Measurements from ENCODE around the gene GRIK1. TPM values are rescaled to one million over a fixed set of nuclear protein-coding genes. Genes with fewer than 3 reads are reported as not detected.

Gene GRIK1
- total RNA-seq, 4 donors from 2014 or later = 0.13 to 0.97 (median 0.38) TPM

GRCh38 chr21:29860346-29860745 lies 79.5 kb downstream of the GRIK1 start:
- no peak for TF ChIP-seq EP300 (IDR thresholded peaks at IDR 0.05)
- TF ChIP-seq CTCF (IDR thresholded peaks at IDR 0.05) = no peak
- no peak for TF ChIP-seq POLR2A (IDR thresholded peaks at IDR 0.05)
- TF ChIP-seq POLR2AphosphoS5 (IDR thresholded peaks at IDR 0.05) = no peak
- H3K36me3 ChIP-seq = no peaks in the 10 kb centered on the region
- H3K9me3 ChIP-seq = no peaks in the 10 kb centered on the region
- H3K4me3 ChIP-seq = no peak overlapping the region
- H3K4me1 ChIP-seq = no peaks in the 10 kb centered on the region
- 89% methylated on average over 2 of the region's 2 CpGs for WGBS
- no peak overlapping the region for H3K27ac ChIP-seq
- H3K27me3 ChIP-seq = no peaks in the 10 kb centered on the region
- no peak for DNase-seq (ENCODE audit: low spot score in 2 of 2)

- no peak for DNase-seq (ENCODE audit: low spot score in 2 of 2)
- Histone ChIP-seq H3K27ac (no peak overlapping the region), H3K36me3 (no peaks in the 10 kb centered on the region), H3K27me3 (no peaks in the 10 kb centered on the region), H3K4me1 (no peaks in the 10 kb centered on the region), H3K9me3 (no peaks in the 10 kb centered on the region), H3K4me3 (no peak overlapping the region)
- TF ChIP-seq EP300 (IDR thresholded peaks at IDR 0.05) (no peak), POLR2AphosphoS5 (IDR thresholded peaks at IDR 0.05) (no peak), CTCF (IDR thresholded peaks at IDR 0.05) (no peak), POLR2A (IDR thresholded peaks at IDR 0.05) (no peak)
- WGBS = 85% methylated on average over 6 of the region's 6 CpGs
Observed at GRCh38 chr21:29857150-29857549, 82.6 kb downstream of the GRIK1 start.

- no peak for TF ChIP-seq POLR2AphosphoS5 (IDR thresholded peaks at IDR 0.05)
- no peak for TF ChIP-seq POLR2A (IDR thresholded peaks at IDR 0.05)
- TF ChIP-seq EP300 (IDR thresholded peaks at IDR 0.05) = no peak
- Histone ChIP-seq H3K27ac (no peak overlapping the region), H3K9me3 (no peaks in the 10 kb centered on the region), H3K36me3 (no peaks in the 10 kb centered on the region), H3K27me3 (no peaks in the 10 kb centered on the region), H3K4me1 (no peaks in the 10 kb centered on the region), H3K4me3 (no peak overlapping the region)
- DNase-seq (ENCODE audit: low spot score in 2 of 2) = no peak
- 100% methylated on average over 1 of the region's 1 CpG for WGBS
Observed at GRCh38 chr21:29854795-29855194, 85.0 kb downstream of the GRIK1 start.

- Histone ChIP-seq H3K27me3 (no peaks in the 10 kb centered on the region), H3K9me3 (no peaks in the 10 kb centered on the region), H3K27ac (no peak overlapping the region), H3K36me3 (no peaks in the 10 kb centered on the region), H3K4me3 (no peak overlapping the region), H3K4me1 (no peaks in the 10 kb centered on the region)
- no peak for TF ChIP-seq CTCF (IDR thresholded peaks at IDR 0.05)
- TF ChIP-seq POLR2AphosphoS5 (IDR thresholded peaks at IDR 0.05) = no peak
- TF ChIP-seq EP300 (IDR thresholded peaks at IDR 0.05) = no peak
- no peak for TF ChIP-seq POLR2A (IDR thresholded peaks at IDR 0.05)
- DNase-seq (ENCODE audit: low spot score in 2 of 2) = no peak
- WGBS = 58% methylated on average over 3 of the region's 3 CpGs
Observed at GRCh38 chr21:29851611-29852010, 88.2 kb downstream of the GRIK1 start.

GRCh38 chr21:29849735-29850176 lies 90.0 kb downstream of the GRIK1 start:
- no peaks in the 10 kb centered on the region for H3K36me3 ChIP-seq
- TF ChIP-seq CTCF (IDR thresholded peaks at IDR 0.05) = peak; percentile 23 to 69
- no peak for TF ChIP-seq EP300 (IDR thresholded peaks at IDR 0.05)
- no peak for TF ChIP-seq POLR2A (IDR thresholded peaks at IDR 0.05)
- H3K4me1 ChIP-seq = no peaks in the 10 kb centered on the region
- no peak overlapping the region for H3K4me3 ChIP-seq
- no peaks in the 10 kb centered on the region for H3K9me3 ChIP-seq
- no peak overlapping the region for H3K27ac ChIP-seq
- WGBS = 44% methylated on average over 6 of the region's 6 CpGs
- H3K27me3 ChIP-seq = no peaks in the 10 kb centered on the region
- DNase-seq (ENCODE audit: low spot score in 2 of 2) = no peak

- no peak for TF ChIP-seq POLR2A (IDR thresholded peaks at IDR 0.05)
- no peak for TF ChIP-seq CTCF (IDR thresholded peaks at IDR 0.05)
- no peak overlapping the region for H3K27ac ChIP-seq
- H3K4me3 ChIP-seq = no peak overlapping the region
- WGBS = 94% methylated on average over 3 of the region's 3 CpGs
- no peaks in the 10 kb centered on the region for H3K4me1 ChIP-seq
- H3K36me3 ChIP-seq = no peaks in the 10 kb centered on the region
- H3K27me3 ChIP-seq = no peaks in the 10 kb centered on the region
- no peaks in the 10 kb centered on the region for H3K9me3 ChIP-seq
- DNase-seq (ENCODE audit: low spot score in 2 of 2) = no peak
Observed at GRCh38 chr21:29843804-29844203, 96.0 kb downstream of the GRIK1 start.

Data from suprapubic skin (tissue), 4 donors.